ENCODE measurements around the gene PIGP. TPM values are rescaled to one million over a fixed set of nuclear protein-coding genes. Genes with fewer than 3 reads are reported as not detected.

PIGP gene
- total and polyA plus RNA-seq, 2 of the 8 experiments (the other 6 are each of a cell fraction or from before 2014, with no cell fraction given), result 11.3 to 18.0 TPM

DNA sequence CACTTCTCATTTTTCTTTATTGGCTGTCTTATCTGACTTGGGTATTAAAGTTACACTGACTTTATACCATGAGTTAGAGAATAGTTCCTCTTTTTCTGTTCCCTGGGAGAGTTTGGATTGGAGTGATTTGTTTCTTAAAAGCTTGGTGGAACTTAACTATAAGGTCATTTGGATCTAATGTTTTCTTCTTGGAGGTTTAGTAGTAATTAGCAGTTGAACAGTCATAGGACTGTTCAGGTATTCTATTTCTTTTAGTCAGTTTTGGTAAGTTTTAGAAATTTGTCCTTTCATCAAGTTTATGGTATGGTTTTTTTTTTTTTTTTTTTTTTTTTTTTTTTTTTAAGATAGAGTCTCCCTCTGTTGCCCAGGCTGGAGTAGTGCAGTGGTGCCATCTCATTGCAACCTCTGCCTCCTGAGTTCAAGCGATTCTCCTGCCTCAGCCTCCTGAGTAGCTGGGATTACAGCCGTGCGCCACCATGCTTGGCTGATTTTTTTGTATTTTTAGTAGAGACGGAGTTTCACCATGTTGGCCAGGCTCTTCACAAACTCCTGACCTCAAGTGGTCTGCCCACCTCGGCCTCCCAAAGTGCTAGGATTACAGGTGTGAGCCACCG is 6.4 kb upstream of the PIGP start:
- Histone ChIP-seq H3K4ac (replicated peaks; ENCODE audit: insufficient read length, low read depth, low read length) (no peak overlapping the region), H4K20me1 (replicated peaks in 1 of 2; ENCODE audit: control insufficient read depth in 1 of 2, insufficient read depth in 2 of 2, low read length in 2 of 2) (peaks cover 0 to 3% of the 10 kb centered on the region in 2 experiments), H3K36me3 (ENCODE audit: control insufficient read depth in 2 of 4, insufficient read depth in 4 of 4, low read length in 3 of 4) (no peaks in the 10 kb centered on the region), H3K9ac (replicated peaks in 1 of 4; ENCODE audit: extremely low read depth in 1 of 4, low read depth in 3 of 4, low read length in 3 of 4) (no peak overlapping the region), H2AK5ac (ENCODE audit: low read depth, low read length) (no peak overlapping the region), H2BK5ac (ENCODE audit: low read depth, low read length) (no peak overlapping the region), H3K23ac (ENCODE audit: insufficient read length) (no peak overlapping the region), H3K4me2 (ENCODE audit: insufficient read depth in 1 of 2, low read depth in 2 of 2, low read length in 2 of 2) (no peak overlapping the region), H4K91ac (replicated peaks; ENCODE audit: insufficient read length, low read length) (no peak overlapping the region), H2AFZ (ENCODE audit: low read length) (no peak overlapping the region), H2BK15ac (ENCODE audit: low read length) (no peak overlapping the region), H4K8ac (ENCODE audit: extremely low read depth, insufficient read depth, low read length) (no peak overlapping the region), H3K79me2 (ENCODE audit: control insufficient read depth in 1 of 2, insufficient read depth in 2 of 2, low read length in 2 of 2) (peaks cover 0 to 51% of the 10 kb centered on the region in 2 experiments; a peak in 2 of 4 replicates), H3K14ac (ENCODE audit: insufficient read length) (no peak overlapping the region), H3K9me3 (ENCODE audit: insufficient read depth in 2 of 2, low read depth in 1 of 2, low read length in 1 of 2) (no peaks in the 10 kb centered on the region; a peak in 1 of 4 replicates), H4K5ac (ENCODE audit: insufficient read length, low read depth, low read length) (no peak overlapping the region), H3K23me2 (ENCODE audit: low read depth, low read length) (no peaks in the 10 kb centered on the region), H3K79me1 (ENCODE audit: low read depth, low read length) (no peaks in the 10 kb centered on the region; the same call in 1 of the 2 replicates), H2BK120ac (replicated peaks; ENCODE audit: low read depth, low read length) (no peak overlapping the region), H3K56ac (replicated peaks; ENCODE audit: insufficient read length, low read depth, low read length) (no peak overlapping the region), H3K27ac (ENCODE audit: low read depth, low read length) (no peak overlapping the region), H3K4me1 (replicated peaks in 1 of 4; ENCODE audit: control insufficient read depth in 3 of 4, insufficient read depth in 4 of 4, low read length in 3 of 4) (no peaks in the 10 kb centered on the region), H2BK12ac (ENCODE audit: low read depth, low read length) (no peak overlapping the region), H2BK20ac (ENCODE audit: low read length) (no peak overlapping the region), H3K18ac (ENCODE audit: extremely low read depth, low read length) (no peak overlapping the region), H3K27me3 (replicated peaks in 1 of 4; ENCODE audit: control insufficient read depth in 3 of 4, extremely low read depth in 1 of 4, insufficient read depth in 3 of 4, low read length in 3 of 4) (peaks cover 3 to 13% (median 7%) of the 10 kb centered on the region in 4 experiments; a peak in 6 of 7 replicates), H3K4me3 (ENCODE audit: extremely low read depth in 1 of 4, insufficient read depth in 2 of 4, low read depth in 3 of 4, low read length in 4 of 4) (no peak overlapping the region)
- DNase-seq (ENCODE audit: low read depth in 1 of 2, low spot score in 2 of 2), result no peak
- no peak for FAIRE-seq
- CTCF ChIA-PET (ENCODE audit: partially characterized antibody), result no interaction called here
- POLR2A ChIA-PET (ENCODE audit: partially characterized antibody), result no interaction called here
- WGBS, 2 experiments (ENCODE audit: extremely low coverage in 1 of 2, insufficient coverage in 1 of 2, insufficient read length in 1 of 2, insufficient replicate concordance in 2 of 2, low coverage in 1 of 2, low lambda C conversion rate in 2 of 2, missing lambda C conversion rate in 1 of 2), result 60% methylated on average over 6 of the region's 6 CpGs; no CpG with 5 or more reads in 1 of the 2 experiments
- TF ChIP-seq, protein P1, sequence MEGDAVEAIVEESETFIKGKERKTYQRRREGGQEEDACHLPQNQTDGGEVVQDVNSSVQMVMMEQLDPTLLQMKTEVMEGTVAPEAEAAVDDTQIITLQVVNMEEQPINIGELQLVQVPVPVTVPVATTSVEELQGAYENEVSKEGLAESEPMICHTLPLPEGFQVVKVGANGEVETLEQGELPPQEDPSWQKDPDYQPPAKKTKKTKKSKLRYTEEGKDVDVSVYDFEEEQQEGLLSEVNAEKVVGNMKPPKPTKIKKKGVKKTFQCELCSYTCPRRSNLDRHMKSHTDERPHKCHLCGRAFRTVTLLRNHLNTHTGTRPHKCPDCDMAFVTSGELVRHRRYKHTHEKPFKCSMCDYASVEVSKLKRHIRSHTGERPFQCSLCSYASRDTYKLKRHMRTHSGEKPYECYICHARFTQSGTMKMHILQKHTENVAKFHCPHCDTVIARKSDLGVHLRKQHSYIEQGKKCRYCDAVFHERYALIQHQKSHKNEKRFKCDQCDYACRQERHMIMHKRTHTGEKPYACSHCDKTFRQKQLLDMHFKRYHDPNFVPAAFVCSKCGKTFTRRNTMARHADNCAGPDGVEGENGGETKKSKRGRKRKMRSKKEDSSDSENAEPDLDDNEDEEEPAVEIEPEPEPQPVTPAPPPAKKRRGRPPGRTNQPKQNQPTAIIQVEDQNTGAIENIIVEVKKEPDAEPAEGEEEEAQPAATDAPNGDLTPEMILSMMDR (IDR thresholded peaks at IDR 0.05; ENCODE audit: control extremely low read depth in 1 of 3, insufficient read depth in 1 of 3, low read depth in 1 of 3, low read length in 3 of 3), result peak in 1 of 3 experiments; percentile 3; a peak in 1 of 4 replicates
- TF ChIP-seq SIRT6 (IDR thresholded peaks at IDR 0.05; ENCODE audit: low read length) (no peak), POLR2AphosphoS5 (IDR thresholded peaks at IDR 0.05; ENCODE audit: low read depth, low read length) (no peak), RAD21 (IDR thresholded peaks at IDR 0.05 in 1 of 2, conservative IDR thresholded peaks at IDR 0.05 in 1 of 2; ENCODE audit: low read depth in 2 of 2, low read length in 2 of 2) (peak in 1 of 2 experiments; percentile 20; a peak in 1 of 4 replicates)

All from H1 (cell line).